ENCODE results near the gene TSFM. TPM values are rescaled to one million over a fixed set of nuclear protein-coding genes. Genes with fewer than 3 reads are reported as not detected.

Gene TSFM
- total and polyA plus RNA-seq, 9 of the 15 experiments (the other 6 are each of a cell fraction or from before 2014, with no cell fraction given) = 44.6 to 198 (median 60.2) TPM

GRCh38 chr12:57739914-57740538 lies 42.6 kb upstream of the TSFM start:
- POLR2A ChIA-PET = interaction anchor here (0.7 to 1.2 kb wide), 5 partner anchors 10 to 202 kb away, joined by 3 to 6 read pairs (median 3); partner anchors contain the start of gene CDK4
- H4K20me1 ChIP-seq (replicated peaks; ENCODE audit: control insufficient read depth, insufficient read depth, low read length) = no peaks in the 10 kb centered on the region

More at GRCh38 chr12:57739914-57740538, 42.6 kb upstream of the TSFM start:
- CTCF ChIA-PET (ENCODE audit: low intra/inter-chr PET ratio) = no interaction called here
- no peak for FAIRE-seq
- Histone ChIP-seq H2AFZ (ENCODE audit: low read depth, low read length) (no peak overlapping the region), H3K27me3 (ENCODE audit: control insufficient read depth in 2 of 2, insufficient read depth in 2 of 2, low read length in 2 of 2) (peaks cover 0 to 26% of the 10 kb centered on the region in 2 experiments; a peak in 2 of 5 replicates), H3K4me1 (replicated peaks in 1 of 2; ENCODE audit: control insufficient read depth in 2 of 2, insufficient read depth in 2 of 2, low read length in 2 of 2) (peaks cover 9 to 36% of the 10 kb centered on the region in 2 experiments; a peak in 4 of 5 replicates), H3K9me3 (replicated peaks; ENCODE audit: control insufficient read depth, insufficient read depth, low read depth, low read length) (no peaks in the 10 kb centered on the region), H3K79me2 (ENCODE audit: control insufficient read depth, insufficient read depth, low read length) (no peaks in the 10 kb centered on the region; the same call in 2 of the 3 replicates), H3K4me3 (no peak overlapping the region), H3K27ac (ENCODE audit: extremely low read depth, low read depth, low read length) (no peak overlapping the region), H3K36me3 (ENCODE audit: control insufficient read depth, insufficient read depth, low read length) (no peaks in the 10 kb centered on the region), H3K9ac (ENCODE audit: insufficient read depth in 1 of 2, low read depth in 2 of 2, low read length in 2 of 2) (no peak overlapping the region), H3K9me1 (ENCODE audit: control insufficient read depth, insufficient read depth, low read length) (no peaks in the 10 kb centered on the region), H3K4me2 (ENCODE audit: insufficient read depth, low read length) (no peak overlapping the region)
- in situ Hi-C loops (cut with MboI) (loop anchor here (10.0 kb wide), 1 partner anchor 425 kb away; no protein-coding TSS in a partner anchor), intact Hi-C loops (cut with micrococcal nuclease) (loop anchor here (5.0 kb wide), 1 partner anchor 218 kb away; the partner anchor contains the start of genes DDIT3 and MBD6)
- no peak for DNase-seq (ENCODE audit: extremely low read depth in 1 of 4, low spot score in 3 of 4)
- no TSS peak for BruUV-seq (replicated peaks)
- ATAC-seq = no peak
- 18% methylated on average over 10 of the region's 10 CpGs for WGBS (ENCODE audit: insufficient coverage, low coverage, missing lambda C conversion rate)
- TF ChIP-seq ASH1L (IDR thresholded peaks at IDR 0.05; ENCODE audit: borderline replicate concordance, low read depth, partially characterized antibody) = no peak
- no peak for TF ChIP-seq ZNF699 (CRISPR knock-in tag; IDR thresholded peaks at IDR 0.05; ENCODE audit: insufficient replicate concordance)
- TF ChIP-seq KLF1 (tag; IDR thresholded peaks at IDR 0.05) = no peak
- TF ChIP-seq ZNF24 (IDR thresholded peaks at IDR 0.05) = no peak
- no peak for TF ChIP-seq UBTF (IDR thresholded peaks at IDR 0.05; ENCODE audit: borderline replicate concordance in 1 of 2, low read depth in 2 of 2, low read length in 2 of 2)
- no peak for TF ChIP-seq RFX5 (IDR thresholded peaks at IDR 0.05; ENCODE audit: low read depth, low read length)
- no peak for TF ChIP-seq MAFG (tag; conservative IDR thresholded peaks at IDR 0.05)
- no peak for TF ChIP-seq NRF1 (conservative IDR thresholded peaks at IDR 0.05 in 1 of 2, IDR thresholded peaks at IDR 0.05 in 1 of 2)
- no peak for TF ChIP-seq KLF6 (CRISPR knock-in tag; IDR thresholded peaks at IDR 0.05; ENCODE audit: borderline replicate concordance)
- no peak for TF ChIP-seq MIER1 (IDR thresholded peaks at IDR 0.05; ENCODE audit: low read depth)
- no peak for TF ChIP-seq PML (IDR thresholded peaks at IDR 0.05; ENCODE audit: low read length)
- no peak for TF ChIP-seq ZBTB9 (CRISPR knock-in tag; IDR thresholded peaks at IDR 0.05)
- no peak for TF ChIP-seq ZNF717 (CRISPR knock-in tag; IDR thresholded peaks at IDR 0.05)
- TF ChIP-seq GABPA (tag; conservative IDR thresholded peaks at IDR 0.05; ENCODE audit: low read depth) = no peak
- no peak for TF ChIP-seq E2F6 (IDR thresholded peaks at IDR 0.05; ENCODE audit: borderline replicate concordance in 1 of 2, extremely low read depth in 1 of 2, insufficient read depth in 1 of 2, insufficient read length in 1 of 2, low read depth in 1 of 2, low read length in 1 of 2, poor library complexity in 1 of 2, severe bottlenecking in 1 of 2)

All from K562 (cell line).